PFSK-1 (cell line): ENCODE results near the gene UHRF1.

Experiments used
- FOXP2 ChIP-seq: optimal IDR thresholded peaks from 2 replicates; pipeline ENCODE3; 2011; ENCODE audit warnings: borderline replicate concordance, control low read depth, inconsistent platforms; ENCODE audit not compliant: insufficient read depth; ENCODE audit errors: extremely low read length, extremely low read depth
- POLR2AphosphoS5 ChIP-seq: IDR thresholded peaks from 2 replicates; pipeline ENCODE4 v1.6.1; 2012; ENCODE audit warnings: low read depth, mild to moderate bottlenecking, control low read depth, low read length, moderate library complexity
- SIN3A ChIP-seq: IDR thresholded peaks from 2 replicates; pipeline ENCODE4 v1.6.1; 2012; ENCODE audit warnings: mild to moderate bottlenecking, low read length, moderate library complexity, borderline replicate concordance; ENCODE audit not compliant: insufficient read depth
- TAF1 ChIP-seq: IDR thresholded peaks from 2 replicates; pipeline ENCODE4 v1.6.1; 2012; ENCODE audit warnings: low read length, control low read depth, borderline replicate concordance; ENCODE audit not compliant: insufficient read depth
- TF ChIP-seq, protein P1 (sequence below), 2 experiments: IDR thresholded peaks; 2 replicates each; pipeline versions ENCODE4 v1.6.1 to v1.8.0; 2011 to 2012; ENCODE audit warnings: low read depth in 2 of 2, low read length in 2 of 2, control low read depth in 1 of 2, inconsistent platforms in 1 of 2, mild to moderate bottlenecking in 1 of 2, moderate library complexity in 1 of 2; ENCODE audit not compliant: insufficient read depth in 1 of 2

GRCh38 chr19:4914736-4915501, 5.6 kb downstream of the UHRF1 start:
- TF ChIP-seq POLR2AphosphoS5 (no peak), SIN3A (peak; percentile 60; the same call in 1 of the 2 replicates), TAF1 (no peak), FOXP2 (peak; percentile 99)
- TF ChIP-seq, protein P1, sequence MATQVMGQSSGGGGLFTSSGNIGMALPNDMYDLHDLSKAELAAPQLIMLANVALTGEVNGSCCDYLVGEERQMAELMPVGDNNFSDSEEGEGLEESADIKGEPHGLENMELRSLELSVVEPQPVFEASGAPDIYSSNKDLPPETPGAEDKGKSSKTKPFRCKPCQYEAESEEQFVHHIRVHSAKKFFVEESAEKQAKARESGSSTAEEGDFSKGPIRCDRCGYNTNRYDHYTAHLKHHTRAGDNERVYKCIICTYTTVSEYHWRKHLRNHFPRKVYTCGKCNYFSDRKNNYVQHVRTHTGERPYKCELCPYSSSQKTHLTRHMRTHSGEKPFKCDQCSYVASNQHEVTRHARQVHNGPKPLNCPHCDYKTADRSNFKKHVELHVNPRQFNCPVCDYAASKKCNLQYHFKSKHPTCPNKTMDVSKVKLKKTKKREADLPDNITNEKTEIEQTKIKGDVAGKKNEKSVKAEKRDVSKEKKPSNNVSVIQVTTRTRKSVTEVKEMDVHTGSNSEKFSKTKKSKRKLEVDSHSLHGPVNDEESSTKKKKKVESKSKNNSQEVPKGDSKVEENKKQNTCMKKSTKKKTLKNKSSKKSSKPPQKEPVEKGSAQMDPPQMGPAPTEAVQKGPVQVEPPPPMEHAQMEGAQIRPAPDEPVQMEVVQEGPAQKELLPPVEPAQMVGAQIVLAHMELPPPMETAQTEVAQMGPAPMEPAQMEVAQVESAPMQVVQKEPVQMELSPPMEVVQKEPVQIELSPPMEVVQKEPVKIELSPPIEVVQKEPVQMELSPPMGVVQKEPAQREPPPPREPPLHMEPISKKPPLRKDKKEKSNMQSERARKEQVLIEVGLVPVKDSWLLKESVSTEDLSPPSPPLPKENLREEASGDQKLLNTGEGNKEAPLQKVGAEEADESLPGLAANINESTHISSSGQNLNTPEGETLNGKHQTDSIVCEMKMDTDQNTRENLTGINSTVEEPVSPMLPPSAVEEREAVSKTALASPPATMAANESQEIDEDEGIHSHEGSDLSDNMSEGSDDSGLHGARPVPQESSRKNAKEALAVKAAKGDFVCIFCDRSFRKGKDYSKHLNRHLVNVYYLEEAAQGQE (IDR thresholded peaks at IDR 0.05; ENCODE audit: insufficient read depth in 1 of 2, low read depth in 2 of 2, low read length in 2 of 2) = no peak
